ENCODE measurements around the gene NUDT4. TPM values are rescaled to one million over a fixed set of nuclear protein-coding genes. Genes with fewer than 3 reads are reported as not detected.

Gene NUDT4
- total and polyA plus RNA-seq, 2 of the 13 experiments (the other 11 are each of a cell fraction or from before 2014, with no cell fraction given): 37.3 to 70.1 TPM

- TF ChIP-seq RNF219 (CRISPR knock-in tag; IDR thresholded peaks at IDR 0.05) (no peak; the same call in 1 of the 2 replicates), ZNF331 (CRISPR knock-in tag; IDR thresholded peaks at IDR 0.05) (peak; percentile 31; the same call in 1 of the 2 replicates), ZSCAN31 (CRISPR knock-in tag; IDR thresholded peaks at IDR 0.05; ENCODE audit: low read depth) (peak; percentile 56; the same call in 1 of the 2 replicates), TOE1 (CRISPR knock-in tag; IDR thresholded peaks at IDR 0.05) (no peak; the same call in 1 of the 2 replicates), ZFP36 (IDR thresholded peaks at IDR 0.05; ENCODE audit: borderline replicate concordance, low read depth, low read length, partially characterized antibody) (no peak), NR3C1 (CRISPR knock-in tag; IDR thresholded peaks at IDR 0.05) (no peak), ZNF777 (CRISPR knock-in tag; IDR thresholded peaks at IDR 0.05) (peak; percentile 76), BCL3 (CRISPR knock-in tag; IDR thresholded peaks at IDR 0.05) (peak; percentile 81; the same call in 1 of the 2 replicates), ZMYM2 (CRISPR knock-in tag; IDR thresholded peaks at IDR 0.05) (peak; percentile 47; the same call in 1 of the 2 replicates), LCORL (IDR thresholded peaks at IDR 0.05) (no peak), LCORL (CRISPR knock-in tag; IDR thresholded peaks at IDR 0.05) (peak; percentile 90), TAF1 (CRISPR knock-in tag; IDR thresholded peaks at IDR 0.05) (peak; percentile 89), REPIN1 (CRISPR knock-in tag; IDR thresholded peaks at IDR 0.05; ENCODE audit: borderline replicate concordance, low read depth) (peak; percentile 75), MYC (CRISPR knock-in tag; IDR thresholded peaks at IDR 0.05; ENCODE audit: borderline replicate concordance) (peak; percentile 90), CBX1 (IDR thresholded peaks at IDR 0.05; ENCODE audit: low read depth) (no peak), CHD2 (IDR thresholded peaks at IDR 0.05; ENCODE audit: low read depth, low read length) (peak; percentile 88), RARA (CRISPR knock-in tag; IDR thresholded peaks at IDR 0.05) (peak; percentile 15), ZNF549 (CRISPR knock-in tag; IDR thresholded peaks at IDR 0.05) (no peak), MED13 (CRISPR knock-in tag; IDR thresholded peaks at IDR 0.05) (no peak), ZBTB20 (CRISPR knock-in tag; IDR thresholded peaks at IDR 0.05; ENCODE audit: borderline replicate concordance, low read depth) (peak; percentile 56; the same call in 1 of the 2 replicates), KLF12 (CRISPR knock-in tag; IDR thresholded peaks at IDR 0.05; ENCODE audit: borderline replicate concordance) (0 out of 2 replicates have a peak, but pooled peaks have one; percentile 23), ZNF660 (CRISPR knock-in tag; IDR thresholded peaks at IDR 0.05; ENCODE audit: borderline replicate concordance, low read depth) (no peak), ZNF674 (CRISPR knock-in tag; IDR thresholded peaks at IDR 0.05; ENCODE audit: low read depth) (0 out of 2 replicates have a peak, but pooled peaks have one; percentile 15), FOXP4 (CRISPR knock-in tag; IDR thresholded peaks at IDR 0.05) (no peak; the same call in 1 of the 2 replicates), ZNF841 (CRISPR knock-in tag; IDR thresholded peaks at IDR 0.05; ENCODE audit: borderline replicate concordance) (no peak; the same call in 1 of the 2 replicates), TARDBP (CRISPR knock-in tag; IDR thresholded peaks at IDR 0.05) (peak; percentile 56; the same call in 1 of the 2 replicates)
These were observed 64.1 kb downstream of the NUDT4 start, which contains the start of gene UBE2N (continued) for GRCh38 chr12:93441617-93442410.

Data from HepG2 (cell line).